HG02943 (cell line): ENCODE measurements around the gene CRYL1.

Experiments
- ATAC-seq: cut with Tn5 transposase; IDR thresholded peaks from one replicate; pipeline ENCODE4 v1.9.1; 2021; ENCODE audit warnings: mild to moderate bottlenecking, low read depth, moderate library complexity; ENCODE audit not compliant: unreplicated experiment

CRYL1 gene

GRCh38 chr13:20525601-20526544, at the start of gene CRYL1:
CRYL1 (minus strand) TSS chr13:20525857; CDS start chr13:20525794, 63 bp downstream.
- ATAC-seq = peak; percentile 79

DNA sequence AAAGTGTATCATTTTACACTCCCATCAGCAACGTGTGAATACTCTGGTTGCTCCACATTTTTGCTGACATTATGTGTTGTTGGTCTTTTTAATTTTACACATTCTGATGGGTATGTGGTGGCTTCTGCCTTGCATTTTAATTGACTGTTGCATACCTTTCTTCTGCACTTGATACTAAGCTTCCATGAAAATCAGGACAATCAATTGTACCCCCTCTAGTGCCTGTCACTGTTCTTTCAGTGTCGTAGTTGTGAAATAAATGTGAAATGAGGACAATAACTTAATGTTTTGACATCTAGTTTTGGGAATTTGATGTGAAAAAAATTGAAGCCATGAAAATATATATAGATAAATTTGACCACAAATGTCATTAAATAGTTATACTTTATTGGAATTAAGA, 48.0 kb upstream of the CRYL1 start:
- no peak for ATAC-seq

GRCh38 chr13:20573186-20573585, 47.5 kb upstream of the CRYL1 start:
- ATAC-seq = no peak

DNA sequence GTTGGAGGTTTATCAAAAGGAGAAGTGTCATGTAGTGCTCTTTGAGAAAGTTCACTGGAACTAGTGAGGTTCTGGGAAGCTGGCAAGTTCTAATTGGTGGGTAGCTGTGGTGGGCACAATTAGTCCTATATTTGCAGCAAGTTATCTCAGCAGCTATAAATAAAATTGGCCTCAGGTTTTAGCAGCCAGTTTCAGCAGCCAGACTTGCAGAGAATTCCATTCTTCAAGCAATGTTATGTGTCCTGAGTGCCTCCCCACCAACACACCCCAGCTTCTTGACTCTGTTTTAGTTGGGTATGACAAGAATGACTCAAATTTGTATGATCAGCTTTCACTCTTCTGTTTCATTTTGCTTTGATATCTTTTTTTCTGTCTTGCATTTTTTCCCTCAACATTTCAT, 46.0 kb upstream of the CRYL1 start:
- ATAC-seq = no peak

GRCh38 chr13:20570517-20570916, 44.9 kb upstream of the CRYL1 start:
- ATAC-seq = no peak

GRCh38 chr13:20567881-20568528, 42.3 kb upstream of the CRYL1 start:
- ATAC-seq = no peak

DNA sequence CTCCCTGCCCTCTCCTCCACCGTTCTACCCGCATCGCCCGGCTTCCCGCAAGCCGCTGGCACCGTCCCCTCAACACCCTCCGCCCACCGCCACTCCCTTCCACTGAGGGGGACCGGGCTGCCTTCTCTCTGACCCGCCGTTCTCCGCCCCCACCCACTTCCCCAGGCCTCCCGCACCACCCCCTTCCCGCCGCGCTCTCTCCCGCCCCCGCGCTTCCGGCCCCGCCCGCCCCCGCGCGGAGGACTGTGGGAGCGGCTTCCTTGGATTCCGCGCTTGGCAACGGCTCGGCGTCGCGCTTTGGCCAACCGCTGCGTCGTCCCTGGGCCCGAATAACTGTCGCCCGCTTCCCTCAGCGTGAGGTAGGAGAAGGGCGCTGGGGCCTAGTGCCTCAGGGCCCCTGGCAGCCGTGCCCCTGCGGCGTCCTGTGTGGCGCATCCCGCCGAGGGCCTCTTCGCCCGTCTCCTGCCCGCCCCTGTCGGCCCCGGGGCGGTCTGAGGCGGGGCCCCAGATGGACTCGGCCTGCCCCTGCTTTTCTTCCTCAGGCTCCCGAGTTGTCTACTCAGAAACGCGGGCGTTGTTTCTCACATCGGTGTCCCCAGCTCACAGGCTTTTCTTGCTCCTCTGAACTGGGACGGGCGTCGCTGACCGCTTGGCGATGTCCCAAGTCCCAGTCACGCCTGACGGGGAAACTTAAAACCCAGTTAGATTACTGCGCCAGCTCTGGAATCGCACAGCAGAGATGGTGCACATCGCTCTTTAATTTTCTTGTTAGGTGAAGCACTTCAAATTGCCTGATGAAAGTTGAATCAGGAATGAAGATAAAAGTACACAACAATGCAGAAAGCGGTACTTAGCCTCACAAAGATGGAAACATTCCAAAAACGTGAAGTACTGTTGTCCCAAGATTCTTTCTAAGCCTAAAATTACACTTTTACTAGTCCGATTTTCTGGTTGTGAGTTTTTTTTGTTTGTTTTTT, 41.5 kb upstream of the CRYL1 start, which contains the start of gene IFT88:
TSS of gene IFT88 (plus strand) at position 260 of the 977 bp plus-strand sequence. CDS start 7,229 bp downstream, outside the sequence.
- peak; percentile 75 for ATAC-seq

DNA sequence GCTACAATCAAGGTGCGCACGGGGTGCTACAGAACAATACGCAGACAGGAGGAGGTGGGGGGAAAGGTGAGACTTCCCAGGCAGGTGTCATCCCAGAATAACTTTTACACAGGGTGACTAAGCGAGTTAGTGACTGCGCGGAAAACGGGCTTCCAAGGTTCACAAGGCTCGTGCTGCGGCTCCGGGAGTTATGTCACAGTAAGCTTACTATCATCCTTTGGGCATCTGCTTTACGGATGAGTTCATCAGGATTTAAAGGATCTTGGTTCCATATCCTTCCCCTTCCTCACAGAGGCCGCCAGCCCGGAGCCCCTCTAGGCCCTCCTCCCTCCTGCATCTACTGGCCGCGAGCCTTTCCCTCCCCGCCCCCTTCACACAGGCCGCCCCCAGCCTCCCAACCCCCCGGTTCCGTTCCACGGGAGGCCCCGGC, 40.8 kb upstream of the CRYL1 start:
- peak; percentile 12 for ATAC-seq

GRCh38 chr13:20565115-20565736, 39.6 kb upstream of the CRYL1 start:
- no peak for ATAC-seq

DNA sequence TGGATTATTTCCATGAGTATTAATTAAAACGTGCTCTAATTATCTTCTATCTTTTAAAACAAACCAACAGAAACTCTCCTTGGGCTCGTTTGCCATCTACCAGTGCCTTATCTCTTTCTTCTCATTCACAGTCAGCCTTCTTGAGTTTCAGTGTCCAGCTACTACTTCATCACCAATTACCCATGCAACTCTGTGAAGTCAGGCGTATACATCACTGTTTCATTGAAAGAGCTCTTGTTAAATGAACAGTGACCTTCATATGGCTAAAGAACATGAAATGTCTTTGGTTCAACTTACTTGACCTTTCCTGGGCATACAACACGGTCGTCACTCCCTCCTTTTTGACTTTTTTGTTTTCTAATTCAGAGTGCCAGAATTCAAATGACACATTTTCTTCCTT, 36.1 kb upstream of the CRYL1 start:
- no peak for ATAC-seq

DNA sequence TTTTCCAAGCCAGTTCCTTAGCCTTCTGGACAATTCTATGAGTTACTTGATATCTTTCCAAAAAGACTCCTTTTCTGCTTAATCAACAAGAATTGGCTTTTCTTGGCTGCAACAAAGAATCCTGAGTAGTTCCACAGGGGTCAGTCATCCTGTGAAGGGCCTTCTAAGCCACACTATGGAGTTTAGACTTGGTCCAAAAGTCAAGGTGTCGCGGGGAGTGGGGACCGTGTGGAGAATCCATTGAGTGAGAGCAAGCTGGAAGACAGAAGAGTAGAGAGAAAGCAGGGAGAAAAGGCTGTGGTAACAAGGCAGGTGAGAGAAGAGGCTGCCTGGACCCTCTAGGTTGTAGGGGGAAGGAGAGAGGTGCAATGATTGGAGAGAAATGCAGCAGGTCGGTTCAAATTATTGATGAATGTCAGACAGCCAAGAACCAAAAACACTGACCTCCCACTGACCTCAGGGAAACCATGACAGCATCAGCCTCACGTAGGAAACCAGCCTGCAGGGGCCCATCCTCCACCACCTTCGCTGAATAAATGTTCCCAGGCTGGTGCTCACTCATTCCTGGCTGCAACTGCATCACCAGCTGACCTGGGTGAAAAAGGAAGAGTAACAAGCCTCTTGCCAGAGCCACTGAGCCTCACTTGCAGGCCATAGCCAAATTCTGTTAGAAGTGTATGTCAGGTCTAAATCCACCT, 34.2 kb upstream of the CRYL1 start:
- ATAC-seq = no peak

DNA sequence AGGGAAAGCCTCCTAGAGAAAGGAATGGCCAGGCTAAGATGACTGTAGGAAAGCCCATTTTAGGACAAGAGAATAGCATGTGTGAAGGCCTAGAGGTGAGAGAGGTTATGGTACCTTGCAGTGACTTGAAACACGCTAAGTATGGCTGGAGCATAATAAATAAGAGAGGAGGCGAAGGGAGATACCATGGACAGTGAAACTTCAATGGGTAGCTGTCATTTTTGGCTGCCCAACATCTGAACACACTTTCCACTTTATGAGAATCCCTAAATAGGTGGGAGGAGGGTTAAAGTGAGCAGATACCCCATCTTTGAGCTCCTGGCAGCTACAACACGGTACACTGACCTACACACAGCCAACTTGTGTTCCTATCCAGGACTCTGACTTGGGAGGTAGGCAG, 33.3 kb upstream of the CRYL1 start:
- no peak for ATAC-seq

- no peak for ATAC-seq
Observed at GRCh38 chr13:20553311-20553710, 27.7 kb upstream of the CRYL1 start.

DNA sequence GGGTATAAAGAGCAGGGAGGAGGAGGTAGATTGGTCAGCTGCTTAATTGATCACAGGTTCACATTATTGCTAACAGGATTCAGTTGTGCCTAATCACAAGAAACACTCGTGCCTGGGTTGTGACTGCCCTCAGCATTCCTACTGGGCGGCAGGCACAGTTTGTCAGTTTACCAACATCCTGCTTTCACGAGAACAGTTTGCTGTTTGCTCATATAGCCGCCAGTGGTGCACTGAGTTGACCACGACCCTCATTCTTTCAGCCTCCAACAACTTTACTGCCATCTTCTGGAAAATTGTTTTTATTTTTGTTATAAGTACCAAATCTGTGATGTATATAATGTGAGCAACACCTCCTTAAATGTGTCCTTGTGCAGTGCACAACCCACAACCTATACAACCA, 25.1 kb upstream of the CRYL1 start:
- no peak for ATAC-seq

DNA sequence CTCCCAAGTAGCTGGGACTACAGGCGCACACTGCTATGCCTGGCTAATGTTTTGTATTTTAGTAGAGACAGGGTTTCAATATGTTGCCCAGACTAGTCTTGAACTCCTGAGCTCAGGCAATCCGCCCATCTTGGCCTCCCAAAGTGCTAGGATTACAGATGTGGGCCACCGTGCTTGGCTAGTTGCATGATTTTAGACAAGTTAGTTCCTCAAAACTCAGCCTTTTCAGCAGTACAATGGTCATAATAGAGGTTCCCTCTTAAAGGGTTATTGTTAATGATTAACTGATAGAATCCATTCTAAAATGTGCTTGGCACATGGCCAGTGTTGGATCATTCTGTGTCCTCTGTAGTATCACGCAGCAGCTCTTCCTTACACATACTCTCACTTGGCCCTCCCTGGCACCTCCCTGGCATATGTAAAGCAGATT, 21.8 kb upstream of the CRYL1 start:
- no peak for ATAC-seq

- no peak for ATAC-seq
Observed at GRCh38 chr13:20546556-20546955, 20.9 kb upstream of the CRYL1 start.

GRCh38 chr13:20544201-20544923, 18.7 kb upstream of the CRYL1 start:
- no peak for ATAC-seq

- ATAC-seq = no peak
Observed at GRCh38 chr13:20536992-20537391, 11.3 kb upstream of the CRYL1 start.
